Islet precursor cell (in vitro differentiated cells): ENCODE data around the gene BAG5.

Source experiments
- DNase-seq: peaks from one replicate; pipeline ENCODE4 v3.0.0-alpha.2; 2018

The BAG5 gene

GRCh38 chr14:103507751-103508150 lies 54.7 kb downstream of the BAG5 start:
- DNase-seq: no peak
